ENCODE measurements around the gene SYT17. TPM values are rescaled to one million over a fixed set of nuclear protein-coding genes. Genes with fewer than 3 reads are reported as not detected.
"Not testable (repeated sequence)": the region's sequence is repeated elsewhere in the genome, so short reads cannot be mapped to it uniquely, and the experiment has no call there.

The SYT17 gene
- polyA plus RNA-seq, 3 donors: 9.3 to 10.4 (median 10.0) TPM

DNA sequence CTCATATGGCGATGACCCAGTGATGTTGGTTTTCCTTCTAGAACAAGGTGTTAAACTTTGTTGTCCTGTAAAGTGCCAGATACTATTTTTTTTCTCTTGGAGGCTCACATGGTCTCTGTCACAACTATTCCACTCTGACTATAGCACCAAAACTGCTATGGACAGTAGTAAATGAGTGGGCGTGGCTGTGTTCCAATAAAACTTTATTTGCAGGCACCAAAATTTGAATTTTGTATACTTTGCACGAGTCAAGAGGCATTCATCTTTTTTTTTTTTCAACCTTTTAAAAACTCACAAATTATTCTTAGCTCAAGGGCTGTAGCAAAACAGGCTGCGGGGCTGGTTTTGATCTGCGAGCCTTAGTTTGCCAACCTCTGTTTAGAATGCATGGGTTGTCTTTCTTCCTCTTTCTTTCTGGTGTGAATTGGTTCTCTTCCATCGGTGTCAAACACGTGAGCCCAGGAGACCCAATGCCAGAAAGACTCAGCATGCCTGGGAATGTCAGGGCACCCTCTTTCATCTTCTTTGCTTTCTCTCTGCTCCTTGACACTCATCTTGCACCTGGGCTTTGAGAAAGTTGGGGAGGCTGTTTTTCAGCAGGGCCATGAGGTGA is 2.1 kb downstream of the SYT17 start:
- DNase-seq (ENCODE audit: low read depth in 3 of 3, low spot score in 2 of 3): no peak

DNA sequence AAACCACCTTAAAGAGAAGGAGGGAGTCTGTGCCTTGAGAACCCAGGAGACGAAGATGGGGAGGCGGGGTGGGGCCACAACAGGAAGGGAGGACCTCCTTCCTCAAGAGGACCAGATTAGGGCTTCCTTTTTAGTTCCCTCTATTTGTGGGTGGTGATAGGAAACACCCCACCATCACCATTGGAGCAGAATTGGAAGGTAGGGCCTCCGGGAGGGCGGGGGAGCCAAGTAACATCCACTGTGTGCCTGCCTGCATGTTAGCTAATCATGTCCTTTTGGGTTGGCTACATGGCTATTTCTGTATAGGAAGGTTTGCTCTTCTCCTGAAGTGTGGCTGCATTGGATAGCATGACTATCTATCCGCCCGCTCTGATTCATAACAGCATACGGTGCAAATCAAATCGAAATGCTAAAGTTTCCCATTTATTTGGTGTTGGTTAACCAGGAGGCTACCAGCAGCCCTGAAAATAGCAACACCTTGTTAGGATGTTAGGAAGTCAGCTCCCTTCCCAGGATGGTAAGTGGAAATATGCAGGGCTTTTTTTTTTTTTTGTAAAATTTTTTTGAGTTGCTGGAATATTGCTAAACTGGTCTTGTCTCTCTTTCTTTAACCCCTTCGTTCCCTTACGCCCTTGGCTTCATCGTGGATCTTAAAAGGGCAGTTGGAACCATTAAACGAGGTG is 4.2 kb downstream of the SYT17 start:
- DNase-seq (ENCODE audit: low read depth in 3 of 3, low spot score in 2 of 3): no peak

DNA sequence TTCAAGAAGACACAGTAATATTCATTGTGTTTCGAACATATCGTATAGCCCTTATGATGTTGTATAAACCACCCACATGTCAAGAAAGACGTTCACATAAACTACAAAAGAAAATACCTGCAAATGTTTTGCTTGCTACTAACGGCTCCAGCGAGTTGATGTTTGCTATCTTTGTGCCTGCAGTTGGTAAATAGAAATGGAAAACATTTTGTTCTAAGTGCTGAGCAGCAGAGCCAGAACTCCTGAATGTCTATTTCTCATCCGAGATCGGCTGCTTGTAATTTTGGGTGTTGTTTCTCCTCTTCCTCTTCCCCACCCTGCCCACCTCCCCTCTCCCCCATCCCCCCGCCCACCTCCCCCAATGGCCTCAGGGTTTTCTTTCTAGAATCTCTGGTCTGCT is 5.0 kb downstream of the SYT17 start:
- no peak for DNase-seq (ENCODE audit: low read depth in 3 of 3, low spot score in 2 of 3)

DNA sequence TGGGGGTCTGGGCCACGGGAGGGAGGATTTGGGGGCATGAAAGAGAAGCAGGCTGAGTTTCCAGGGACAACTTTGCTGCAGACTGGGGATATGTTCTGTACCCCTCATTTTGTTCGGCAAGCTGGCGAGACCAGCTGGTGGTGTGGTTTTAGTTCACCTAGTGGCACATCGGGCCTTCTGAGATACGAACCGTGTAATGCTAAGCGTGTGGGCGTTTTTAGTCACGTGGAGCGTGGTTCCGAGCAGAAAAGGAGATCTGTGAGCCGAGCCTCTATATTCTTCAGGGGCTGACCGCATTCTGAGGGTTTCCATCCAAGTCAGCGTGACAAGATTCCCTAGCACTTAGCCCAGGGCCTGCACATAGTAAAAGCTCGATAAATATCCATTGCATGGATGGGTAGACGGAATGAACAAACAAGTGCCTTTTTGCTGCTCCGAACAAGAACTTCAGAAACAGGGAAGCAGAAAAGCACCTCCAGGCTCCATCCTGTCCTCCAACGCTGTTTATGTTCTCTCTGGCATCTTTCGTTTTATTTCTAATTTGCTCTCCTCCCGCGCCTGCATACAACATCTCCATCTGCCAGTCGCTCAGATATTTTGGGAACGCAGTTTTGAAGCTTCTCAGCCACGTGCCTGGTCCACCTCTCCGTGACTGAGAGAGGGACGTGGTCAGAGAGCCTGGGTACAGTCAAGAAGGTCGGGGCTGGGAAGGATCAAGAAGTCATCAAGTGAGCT is 5.8 kb downstream of the SYT17 start:
- DNase-seq (ENCODE audit: low read depth in 3 of 3, low spot score in 2 of 3): no peak

DNA sequence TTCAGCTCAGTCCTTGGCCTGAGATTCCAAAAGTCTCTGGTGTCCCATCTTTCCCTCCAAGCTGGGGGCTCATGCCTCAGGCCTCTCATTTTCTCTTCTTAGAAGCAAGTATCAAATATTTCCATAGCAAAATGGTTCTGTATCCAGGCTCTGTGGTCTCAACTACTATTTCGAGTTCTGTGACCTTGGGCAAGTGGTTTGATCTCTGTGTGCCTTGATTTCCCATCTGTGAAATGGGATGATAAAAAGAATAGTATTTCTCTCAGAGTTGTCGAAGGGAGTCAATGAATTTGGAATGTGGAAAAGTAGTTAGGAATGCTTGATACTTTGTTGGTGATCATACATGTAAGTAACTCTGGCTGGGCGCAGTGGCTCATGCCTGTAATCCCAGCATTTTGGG is 6.4 kb downstream of the SYT17 start:
- DNase-seq (ENCODE audit: low read depth in 3 of 3, low spot score in 2 of 3): no peak

DNA sequence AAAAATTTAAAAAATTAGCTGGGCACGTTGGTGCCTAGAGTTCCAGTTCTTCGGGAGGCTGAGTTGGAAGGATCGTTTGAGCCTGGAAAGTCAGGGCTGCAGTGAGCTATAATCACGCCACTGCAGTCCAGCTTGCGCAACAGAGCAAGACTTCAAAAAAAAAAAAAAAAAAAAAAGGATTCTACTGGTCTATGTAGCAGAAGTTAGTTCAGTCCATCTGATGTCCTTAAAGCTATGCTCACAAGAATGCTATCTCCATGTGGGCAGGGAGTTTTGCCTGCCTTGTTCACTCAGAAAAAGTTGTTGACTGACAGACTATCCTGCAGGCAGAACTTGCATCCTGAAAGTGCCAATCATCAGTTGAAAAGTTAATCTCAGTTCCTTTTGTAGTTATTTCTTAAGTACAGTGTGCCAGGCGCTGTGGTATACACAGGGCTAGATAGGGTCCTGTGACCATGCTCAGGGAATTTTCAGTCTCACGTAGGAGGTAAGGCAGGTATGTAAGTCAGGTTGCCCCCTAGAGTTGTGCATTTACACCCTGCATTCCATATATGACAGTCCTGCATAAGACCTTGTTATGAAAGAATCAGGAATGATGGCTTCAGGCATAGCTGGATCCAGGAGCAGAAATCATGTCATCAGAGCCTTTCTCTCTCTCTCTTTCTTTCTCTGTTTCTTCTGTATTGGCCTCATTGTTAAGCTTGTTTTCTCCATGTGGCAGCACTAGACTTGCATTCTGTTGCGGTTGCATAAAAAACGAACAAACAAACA is 7.6 kb downstream of the SYT17 start:
- DNase-seq (ENCODE audit: low read depth in 3 of 3, low spot score in 2 of 3): no peak

DNA sequence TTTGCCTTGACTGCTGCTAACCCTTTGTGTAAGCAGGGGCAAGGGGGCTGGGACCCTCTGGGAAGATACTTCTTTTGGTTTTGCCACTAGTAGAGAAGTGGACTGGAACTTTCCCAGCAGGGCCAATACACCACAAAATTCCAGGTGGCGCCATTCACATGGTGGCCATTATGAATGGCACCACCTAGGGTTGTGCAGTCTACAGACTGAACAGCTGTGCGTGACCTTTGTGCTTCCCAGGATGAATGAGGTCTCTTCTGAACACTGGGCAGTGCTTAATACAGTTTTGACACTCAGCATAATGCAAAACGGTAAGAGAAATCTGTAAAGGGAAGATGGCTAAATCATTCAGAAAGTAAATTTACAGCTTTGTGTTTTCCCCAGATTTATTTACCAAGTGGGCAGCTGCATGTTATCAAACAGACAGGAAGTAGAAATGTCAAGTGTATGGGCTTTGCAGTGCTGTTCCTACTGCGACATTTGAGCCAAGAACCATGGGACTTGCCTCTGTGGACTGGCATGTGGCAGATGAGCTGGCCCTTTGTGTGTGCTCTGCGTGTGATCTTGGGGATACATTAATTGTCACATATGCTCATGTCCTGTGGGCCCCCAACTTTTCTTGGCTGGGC is 9.2 kb downstream of the SYT17 start:
- no peak for DNase-seq (ENCODE audit: low read depth in 3 of 3, low spot score in 2 of 3)

DNA sequence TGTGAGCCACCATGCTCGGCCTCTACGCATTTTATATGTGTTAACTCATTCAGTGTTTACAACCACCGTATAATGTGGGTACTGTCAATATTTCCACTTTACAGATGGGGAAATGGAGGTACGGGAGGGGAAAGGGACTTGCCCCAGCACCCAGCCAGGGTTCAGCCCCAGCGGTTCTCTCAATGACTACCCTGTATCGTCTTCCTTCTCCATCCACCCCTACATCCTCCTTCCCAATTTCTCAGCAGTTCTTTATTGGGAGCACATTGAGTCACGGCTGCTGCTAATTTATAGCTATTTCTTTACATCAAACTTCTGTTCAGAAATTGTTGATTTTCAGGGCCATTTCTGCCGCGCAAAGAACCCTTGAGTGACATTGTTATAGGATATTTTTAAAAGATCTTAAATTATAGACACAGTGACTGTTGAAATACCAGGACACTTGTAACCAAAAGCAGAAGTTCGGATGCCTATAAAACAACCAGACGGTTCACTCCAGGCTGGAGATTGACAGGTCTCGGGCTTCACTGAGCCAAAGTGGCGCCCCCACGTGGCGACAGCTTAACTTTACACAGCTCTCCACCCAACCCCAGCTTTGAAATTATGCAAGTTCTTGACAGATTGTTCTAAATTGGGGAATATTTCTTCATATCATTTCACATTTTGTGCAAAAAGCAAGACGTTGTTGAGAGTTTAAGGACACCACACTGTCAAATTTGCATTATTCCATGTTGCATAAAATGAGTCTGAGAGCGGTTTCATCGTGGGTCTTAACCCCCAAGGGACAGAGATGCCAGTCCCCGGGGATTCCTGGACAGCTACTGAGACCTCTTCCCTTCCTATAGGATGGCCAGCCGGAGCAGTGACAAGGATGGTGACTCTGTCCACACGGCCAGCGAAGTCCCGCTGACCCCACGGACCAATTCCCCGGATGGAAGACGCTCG is 11.8 kb downstream of the SYT17 start:
- DNase-seq (ENCODE audit: low read depth in 3 of 3, low spot score in 2 of 3): peak in 1 of 3 donors; percentile 23

DNA sequence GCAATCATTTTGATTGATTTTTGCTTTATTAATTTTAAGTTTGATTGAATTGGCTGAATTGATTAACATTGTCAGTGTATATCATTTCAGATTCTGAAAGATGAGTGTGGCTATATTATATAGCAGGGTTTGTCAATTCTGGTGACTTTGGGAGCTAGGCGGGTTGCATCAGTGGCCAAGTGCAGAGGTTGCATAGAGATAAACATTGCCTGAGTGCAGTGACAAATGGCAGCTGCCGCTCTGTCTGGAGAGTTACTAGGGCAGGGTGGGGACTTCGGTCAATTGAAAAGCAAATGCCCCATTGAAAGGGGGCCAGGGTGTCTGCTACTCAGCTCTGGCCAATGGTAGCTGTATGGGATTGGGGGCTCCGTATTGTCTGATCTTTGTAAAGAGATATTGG is 12.7 kb downstream of the SYT17 start:
- DNase-seq (ENCODE audit: low read depth in 3 of 3, low spot score in 2 of 3): no peak

DNA sequence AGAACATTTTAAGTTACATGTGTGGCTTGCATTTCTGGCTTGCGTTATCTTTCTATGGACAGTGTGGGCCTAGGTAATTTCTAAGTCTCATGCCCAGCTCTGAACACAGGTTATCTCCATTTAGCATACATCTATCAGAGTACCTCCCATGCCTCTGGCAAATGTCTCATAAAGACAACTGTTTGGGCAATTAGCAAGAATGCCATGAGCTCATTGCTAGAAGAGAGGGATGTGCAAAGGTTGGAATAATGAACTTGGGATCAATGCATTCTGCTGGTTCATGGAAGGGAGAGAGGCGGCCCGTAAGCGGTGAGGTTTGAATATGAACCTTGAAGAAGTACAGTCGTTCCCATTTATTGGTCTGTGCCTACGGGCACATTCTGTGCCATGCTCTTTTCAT is 14.4 kb downstream of the SYT17 start:
- no peak for DNase-seq (ENCODE audit: low read depth in 3 of 3, low spot score in 2 of 3)

DNA sequence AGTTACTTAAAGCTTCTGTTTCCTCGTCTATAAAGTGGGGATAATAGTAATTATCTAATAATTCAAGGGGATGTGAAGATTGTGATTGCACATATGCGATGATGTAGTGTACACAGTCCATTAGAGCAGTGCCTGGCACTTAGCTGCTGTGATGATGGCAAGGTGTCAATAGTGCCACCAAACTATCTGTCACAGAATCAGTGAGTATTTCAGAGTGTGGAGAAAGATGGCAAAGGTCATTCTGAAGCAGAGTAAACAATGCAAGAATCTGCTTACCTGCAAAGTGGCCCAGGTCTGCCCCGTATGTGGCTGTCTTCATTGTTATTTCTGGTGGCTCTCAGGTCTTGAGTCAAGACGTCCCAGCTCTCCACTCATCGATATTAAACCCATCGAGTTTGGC is 15.1 kb downstream of the SYT17 start:
- DNase-seq (ENCODE audit: low read depth in 3 of 3, low spot score in 2 of 3): no peak

DNA sequence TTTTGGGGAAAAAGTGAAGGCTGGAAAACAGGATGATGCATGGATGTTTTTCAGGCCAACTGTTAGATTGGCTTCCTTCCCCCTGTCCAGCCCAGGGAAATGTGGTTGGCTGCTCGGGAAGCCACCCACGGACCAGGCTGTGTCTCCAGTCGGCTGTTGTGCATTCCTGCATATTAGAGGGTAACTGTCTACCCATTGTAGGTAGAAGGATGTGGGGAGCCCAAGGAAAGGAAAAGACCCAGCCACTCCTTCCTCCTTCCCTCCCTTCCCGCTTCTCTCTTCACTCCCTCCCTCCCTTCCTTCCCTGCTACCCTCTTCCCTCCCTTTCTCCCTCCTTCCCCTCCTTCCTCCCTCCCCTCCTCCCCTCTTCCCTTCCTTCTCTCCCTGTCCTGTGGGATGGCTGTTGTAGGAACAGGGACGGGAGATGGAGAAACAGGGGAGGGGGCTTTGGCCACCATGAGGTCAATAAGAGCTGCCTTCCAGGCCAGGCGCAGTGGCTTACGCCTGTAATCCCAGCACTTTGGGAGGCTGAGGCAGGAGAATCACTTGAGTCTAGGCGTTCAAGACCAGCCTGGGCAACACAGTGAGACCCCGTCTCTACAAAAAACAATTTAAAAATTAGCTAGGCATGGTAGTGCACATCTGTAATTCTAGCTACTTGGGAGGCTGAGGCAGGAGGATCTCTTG is 16.9 kb downstream of the SYT17 start:
- no peak for DNase-seq (ENCODE audit: low read depth in 3 of 3, low spot score in 2 of 3)

DNA sequence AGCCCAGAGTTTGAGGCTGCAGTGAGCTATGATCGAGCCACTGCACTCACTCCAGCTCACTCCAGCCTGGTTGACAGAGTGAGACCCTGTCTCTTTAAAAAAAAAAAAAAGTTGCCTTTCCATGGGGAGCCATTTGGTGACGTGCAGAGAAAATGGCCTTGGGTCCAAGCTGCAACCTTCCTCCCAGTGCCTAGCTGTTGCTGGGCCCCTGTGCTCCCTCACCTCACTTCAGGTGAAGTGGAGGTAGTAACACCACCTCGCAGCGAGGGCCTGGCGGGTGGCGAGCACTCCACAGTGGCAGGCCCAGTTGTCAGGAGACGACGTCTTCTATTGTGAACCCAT is 17.4 kb downstream of the SYT17 start:
- DNase-seq (ENCODE audit: low read depth in 3 of 3, low spot score in 2 of 3): no peak

DNA sequence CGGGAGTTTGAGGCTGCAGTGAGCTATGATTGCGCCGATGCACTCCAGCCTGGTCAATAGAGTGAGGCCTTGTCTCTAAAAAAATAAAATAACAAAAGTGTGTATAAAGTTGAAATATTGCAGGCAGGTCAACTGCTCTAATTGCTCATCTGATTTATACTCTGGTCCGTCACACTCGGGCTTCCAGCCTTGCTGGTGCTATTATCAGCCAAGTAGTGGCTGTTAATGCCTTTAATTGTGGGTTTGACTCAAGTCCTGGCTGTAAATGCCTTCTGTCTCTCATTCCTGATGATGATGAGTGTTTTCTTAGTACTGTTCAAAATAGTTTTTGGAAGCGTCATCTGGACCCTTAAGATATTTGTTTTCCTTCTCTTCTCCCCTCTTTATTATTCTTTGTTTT is 18.4 kb downstream of the SYT17 start:
- no peak for DNase-seq (ENCODE audit: low read depth in 3 of 3, low spot score in 2 of 3)

DNA sequence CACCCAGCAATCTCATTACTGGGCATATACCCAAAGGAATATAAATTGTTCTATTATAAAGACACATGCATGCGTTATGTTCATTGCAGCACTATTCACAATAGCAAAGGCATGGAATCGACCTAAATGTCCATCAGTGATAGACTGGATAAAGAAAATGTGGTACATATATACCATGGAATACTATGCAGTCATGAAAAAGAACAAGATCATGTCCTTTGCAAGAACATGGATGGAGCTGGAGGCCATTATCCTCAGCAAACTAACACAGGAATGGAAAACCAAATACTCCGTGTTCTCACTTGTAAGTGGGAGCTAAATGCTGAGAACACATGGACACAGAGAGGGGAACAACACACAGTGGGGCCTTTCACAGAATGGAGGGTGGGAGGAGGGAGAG is 19.9 kb downstream of the SYT17 start:
- DNase-seq (ENCODE audit: low read depth in 3 of 3, low spot score in 2 of 3): not testable (repeated sequence)

DNA sequence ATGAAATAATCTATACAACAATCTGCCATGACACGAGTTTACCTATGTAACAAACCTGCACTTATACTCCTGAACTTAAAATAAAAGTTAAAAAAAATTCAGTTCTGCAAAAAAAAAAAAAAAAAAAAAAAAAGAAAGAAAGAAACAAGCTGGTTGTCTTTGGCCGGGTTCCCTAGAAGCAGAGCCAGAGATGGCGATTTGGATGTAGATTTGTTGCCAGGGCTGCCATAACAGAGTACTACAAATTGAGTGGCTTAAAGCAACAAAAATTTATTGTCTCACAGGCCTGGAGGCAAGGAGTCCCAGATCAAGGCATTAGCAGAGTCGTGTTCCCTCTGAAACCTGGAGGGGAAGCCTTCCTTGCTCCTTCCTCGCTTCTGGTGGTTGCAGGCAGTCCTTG is 20.4 kb downstream of the SYT17 start:
- DNase-seq (ENCODE audit: low read depth in 3 of 3, low spot score in 2 of 3): no peak

DNA sequence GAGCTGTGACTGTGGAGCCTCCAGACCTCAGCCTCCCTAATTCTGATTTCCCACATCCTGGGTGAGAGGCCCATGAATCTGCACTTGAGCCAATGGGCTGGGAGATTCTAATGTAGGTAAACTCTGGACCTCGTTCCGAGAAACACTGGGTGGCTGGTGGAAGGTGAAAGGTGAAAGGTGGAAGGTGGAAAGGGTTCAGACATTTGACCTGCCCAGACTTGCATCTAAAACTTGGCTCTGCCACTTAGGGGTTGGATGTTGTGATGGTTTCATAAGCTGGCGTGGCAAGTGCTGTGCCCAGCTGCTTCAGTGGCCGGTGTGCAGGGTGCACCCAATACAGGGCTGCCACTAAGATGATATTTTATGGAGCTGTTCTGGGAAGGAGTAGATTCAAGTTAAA is 24.8 kb downstream of the SYT17 start:
- no peak for DNase-seq (ENCODE audit: low read depth in 3 of 3, low spot score in 2 of 3)

DNA sequence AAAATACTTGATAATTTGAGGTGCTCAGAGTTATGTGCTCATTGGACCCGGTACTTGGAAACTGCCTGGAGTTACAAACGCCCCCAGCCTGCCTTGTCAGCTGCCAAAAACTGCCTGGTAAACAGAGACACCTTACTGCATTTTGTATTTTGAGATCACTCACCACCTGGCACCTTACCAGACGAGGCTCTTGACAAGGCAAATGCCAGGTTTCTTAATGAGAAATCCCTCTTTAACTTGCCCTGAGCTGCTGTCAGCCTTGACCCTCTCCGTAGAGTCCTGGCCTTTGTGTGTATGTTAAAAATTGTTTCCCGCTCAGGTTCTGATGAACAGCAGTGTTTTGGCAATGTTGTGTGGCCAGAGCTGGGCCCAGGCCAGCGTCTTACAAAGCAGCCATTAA is 28.8 kb downstream of the SYT17 start:
- no peak for DNase-seq (ENCODE audit: low read depth in 3 of 3, low spot score in 2 of 3)

DNA sequence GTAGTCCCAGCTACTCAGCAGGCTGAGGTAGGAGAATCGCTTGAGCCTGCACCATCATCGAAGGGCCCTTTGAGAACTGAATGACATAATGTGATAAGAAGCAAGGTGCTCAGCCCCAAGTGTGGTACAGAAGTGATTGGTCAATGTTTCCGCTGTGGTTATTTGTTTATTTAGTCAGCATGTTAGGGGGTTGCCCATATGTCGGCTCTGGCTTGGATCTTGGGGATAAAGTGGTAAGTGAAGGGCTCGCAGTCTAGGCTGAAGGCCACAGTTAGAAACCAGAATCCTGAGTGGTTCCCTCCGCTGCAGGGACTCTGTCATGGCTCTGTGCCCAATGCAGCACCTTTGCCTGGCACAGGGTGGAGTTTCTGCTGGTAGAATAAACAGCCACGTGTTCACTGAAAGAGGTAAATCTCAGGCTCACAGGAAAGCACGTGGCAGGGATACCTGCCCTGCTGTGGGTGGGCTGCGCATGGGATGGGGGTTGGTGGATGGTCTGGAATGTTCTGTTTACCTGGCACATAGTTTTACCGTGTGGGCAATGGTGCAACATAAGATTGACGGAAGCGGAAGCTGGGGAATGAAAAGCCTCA is 35.4 kb downstream of the SYT17 start:
- no peak for DNase-seq (ENCODE audit: low read depth in 3 of 3, low spot score in 2 of 3)

All from right renal cortex interstitium (tissue), 3 donors.